Measurements from ENCODE around the gene NDUFS6.

Gene NDUFS6

DNA sequence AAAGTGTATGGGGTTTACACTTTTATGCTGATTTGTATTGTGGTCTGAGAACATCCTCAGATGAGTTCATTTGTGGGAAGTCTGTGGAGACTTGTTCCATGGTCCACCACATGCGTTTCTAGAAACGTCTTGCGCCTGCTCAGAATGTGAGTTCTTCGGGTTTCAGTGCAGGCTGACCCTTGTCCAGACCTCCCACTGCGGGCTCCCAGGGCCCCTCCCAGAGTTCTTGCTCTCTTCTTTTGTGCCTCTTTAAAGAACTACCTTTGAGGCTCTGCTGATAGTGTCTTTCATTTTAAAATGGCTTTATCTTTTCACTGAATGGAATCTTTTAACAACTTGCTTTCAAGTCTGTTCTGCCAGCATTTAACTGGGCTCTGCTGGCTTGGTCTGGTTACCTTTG is 17.6 kb downstream of the NDUFS6 start:
- DNase-seq: no peak

DNA sequence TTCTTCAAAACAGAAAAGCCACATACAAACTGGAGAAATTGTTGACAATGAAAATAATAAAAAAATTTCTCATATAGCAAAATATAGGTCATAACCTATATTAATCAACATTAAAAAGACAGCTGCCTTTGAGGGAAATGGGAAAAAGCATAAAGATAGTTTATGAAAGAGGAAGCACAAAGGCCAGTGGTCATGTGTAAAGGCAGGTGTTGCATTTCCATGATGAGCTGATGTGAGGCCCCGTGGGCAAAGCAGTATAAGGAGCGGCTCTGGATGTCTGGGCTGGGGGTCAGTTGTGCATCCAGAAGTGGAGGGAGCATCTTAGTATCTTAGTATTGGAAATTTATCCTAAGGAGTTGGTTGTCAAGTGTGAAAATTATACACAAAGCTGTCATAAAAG is 18.3 kb downstream of the NDUFS6 start:
- no peak for DNase-seq

DNA sequence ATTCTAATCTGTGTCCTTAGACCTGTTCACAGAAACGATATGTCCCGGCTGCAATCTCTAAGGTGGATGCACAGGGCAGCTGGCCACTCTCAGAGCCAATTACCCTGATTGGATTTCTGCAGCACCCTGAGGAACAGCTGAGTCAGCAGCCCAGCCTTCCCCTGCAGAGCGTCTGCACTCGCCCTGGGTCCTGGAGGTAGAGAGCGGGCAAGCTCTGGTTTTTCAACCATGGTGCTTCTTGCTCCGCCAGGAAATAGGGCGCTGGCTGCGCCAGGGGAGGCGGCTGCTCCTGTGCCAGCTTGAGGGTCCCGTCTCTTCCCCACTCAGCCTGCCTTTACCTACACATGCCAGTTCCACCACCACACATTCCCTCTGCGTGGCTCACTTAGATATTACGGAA is 19.2 kb downstream of the NDUFS6 start:
- no peak for DNase-seq

DNA sequence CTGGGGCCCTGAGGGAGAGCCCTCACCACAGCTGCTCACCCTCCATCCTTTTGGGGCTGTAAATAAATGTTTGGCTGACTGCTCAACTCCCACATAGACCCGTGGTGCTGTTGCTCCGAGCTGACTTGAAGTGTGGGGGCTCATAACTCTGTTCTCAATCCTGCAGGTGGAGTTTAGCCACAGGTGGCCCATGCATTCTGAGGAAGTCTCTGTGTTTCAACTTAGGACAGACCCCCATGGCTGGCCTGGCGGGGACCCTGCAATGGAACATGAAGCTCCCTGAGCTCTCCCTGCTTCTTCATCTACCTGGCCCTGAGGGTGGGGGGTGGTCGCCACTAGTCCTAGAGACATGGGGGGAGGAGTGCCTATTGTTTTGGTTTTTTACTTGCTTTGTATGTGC is 19.7 kb downstream of the NDUFS6 start:
- DNase-seq: no peak

DNA sequence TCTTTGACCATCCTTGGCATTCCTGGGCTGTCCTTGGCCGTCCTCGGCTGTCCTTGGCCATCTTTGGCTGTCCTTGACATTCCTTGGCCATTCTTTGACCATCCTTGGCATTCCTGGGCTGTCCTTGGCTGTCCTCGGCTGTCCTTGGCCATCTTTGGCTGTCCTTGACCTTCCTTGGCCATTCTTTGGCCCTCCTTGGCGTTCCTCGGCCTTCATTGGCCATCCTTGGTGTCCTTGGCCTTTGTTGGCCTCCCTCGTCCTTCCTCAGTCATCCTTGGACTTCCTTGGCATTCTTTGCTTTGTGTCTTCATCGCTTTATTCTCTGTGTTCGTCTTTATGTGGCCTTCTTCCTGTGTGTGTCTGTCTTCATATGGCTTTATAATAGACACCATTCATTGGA is 20.7 kb downstream of the NDUFS6 start:
- no peak for DNase-seq

DNA sequence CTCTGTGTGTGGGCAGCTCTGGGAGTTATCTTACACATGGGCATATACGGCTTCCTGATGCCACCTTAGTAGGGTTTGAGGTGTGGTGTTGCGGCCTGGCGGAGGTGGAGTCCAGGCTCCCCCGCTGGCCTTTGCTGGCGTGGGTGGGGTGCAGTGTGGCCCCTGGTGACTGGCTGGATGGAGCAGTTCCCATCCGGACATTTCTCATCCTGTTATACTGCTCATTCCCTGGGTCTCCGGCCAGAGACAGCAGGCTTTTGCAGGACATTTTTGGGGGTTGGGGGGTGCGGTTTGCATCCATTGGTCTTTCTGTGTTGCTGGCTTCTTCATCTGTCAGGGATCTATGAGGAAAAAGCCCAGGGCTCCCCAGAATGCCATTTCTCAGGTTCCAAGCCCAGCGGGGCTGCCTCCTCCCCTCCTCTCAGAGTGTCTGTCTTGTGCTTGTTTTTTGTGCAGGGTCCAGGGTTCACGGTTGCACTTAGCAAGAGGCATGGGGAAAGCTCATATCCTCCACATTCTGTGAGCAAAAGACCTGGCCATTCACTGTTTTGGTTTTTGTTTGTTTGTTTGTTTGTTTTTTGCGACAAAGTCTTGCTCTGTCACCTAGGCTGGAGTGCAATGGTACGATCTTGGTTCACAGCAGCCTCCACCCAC is 22.3 kb downstream of the NDUFS6 start:
- DNase-seq: no peak

DNA sequence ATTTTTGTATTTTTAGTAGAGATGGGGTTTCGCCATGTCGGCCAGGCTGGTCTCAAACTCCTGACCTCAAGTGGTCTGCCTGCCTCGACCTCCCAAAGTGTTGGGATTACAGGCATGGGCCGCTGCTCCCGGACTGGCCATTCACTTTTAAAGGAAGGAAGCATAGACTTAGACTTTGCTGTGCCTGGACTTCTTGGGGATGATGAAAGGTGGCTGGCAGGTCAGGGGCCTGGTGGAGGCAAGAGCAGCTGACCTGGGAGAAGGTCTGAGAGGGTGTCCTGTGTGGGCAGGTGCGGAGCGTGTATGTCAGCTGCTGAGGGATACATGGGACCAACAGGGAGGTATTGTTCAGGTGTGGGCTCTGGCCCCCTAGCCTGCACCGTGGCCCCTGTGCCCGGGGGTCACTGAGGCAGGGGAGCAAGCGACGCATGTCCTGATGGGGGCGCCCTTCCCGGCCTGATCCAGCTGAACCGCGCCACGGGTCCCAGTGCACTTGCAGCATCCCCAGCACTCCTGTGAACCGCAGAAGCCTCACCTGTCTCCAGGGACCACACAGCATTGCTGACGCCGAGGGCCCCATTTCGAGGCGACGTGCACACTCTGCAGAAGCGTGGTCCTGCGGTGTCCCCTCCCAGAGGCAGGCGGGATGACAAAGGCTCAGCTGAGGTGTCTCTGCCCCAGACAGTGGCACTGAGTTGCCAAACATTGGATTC is 23.1 kb downstream of the NDUFS6 start:
- DNase-seq: no peak

DNA sequence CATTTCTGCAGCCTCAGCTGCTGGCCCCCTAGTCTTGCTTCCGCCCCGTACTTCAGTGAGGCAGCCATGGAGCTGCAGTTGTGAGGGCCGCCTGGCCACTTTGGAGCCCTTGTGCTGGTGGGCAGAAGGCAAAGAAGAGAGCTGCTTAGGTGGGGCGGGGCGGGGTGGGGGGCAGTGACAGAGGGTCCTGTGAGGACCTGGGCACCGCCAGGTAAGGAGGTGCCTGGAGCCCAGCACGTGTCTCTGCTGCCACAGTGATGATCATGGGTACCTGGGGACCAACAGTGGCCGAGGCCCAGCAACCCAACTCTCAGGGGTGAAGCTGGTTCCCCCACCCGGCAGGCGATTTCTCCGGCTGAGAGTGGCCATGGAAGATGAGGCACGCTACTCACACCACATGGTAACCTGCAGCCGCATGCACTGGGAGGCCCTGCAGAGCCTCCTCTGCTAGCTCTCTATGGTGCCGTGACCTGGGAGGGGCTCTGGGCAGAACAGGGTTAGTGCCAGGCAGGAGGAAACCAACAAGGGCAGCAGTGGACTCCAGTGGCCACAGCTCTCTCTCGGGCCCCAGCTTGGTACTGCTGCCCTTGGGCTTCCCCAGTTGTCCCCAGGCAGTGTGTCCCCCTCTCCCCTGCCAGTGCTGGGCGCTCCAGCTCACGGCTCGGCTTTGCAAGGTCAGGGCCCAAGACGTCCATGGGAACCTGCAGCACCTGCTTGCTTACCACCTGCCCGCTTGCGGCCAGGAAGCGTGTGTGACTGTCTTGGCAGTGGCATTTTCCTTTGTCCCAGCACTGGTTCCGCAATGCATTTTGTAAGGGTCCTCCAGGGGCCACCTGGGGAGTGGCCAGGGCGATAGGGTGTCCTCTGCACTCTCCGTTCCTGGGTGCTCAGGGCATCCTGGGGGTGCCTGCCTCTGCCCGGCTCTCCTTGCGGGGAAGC is 24.0 kb downstream of the NDUFS6 start:
- DNase-seq: no peak

DNA sequence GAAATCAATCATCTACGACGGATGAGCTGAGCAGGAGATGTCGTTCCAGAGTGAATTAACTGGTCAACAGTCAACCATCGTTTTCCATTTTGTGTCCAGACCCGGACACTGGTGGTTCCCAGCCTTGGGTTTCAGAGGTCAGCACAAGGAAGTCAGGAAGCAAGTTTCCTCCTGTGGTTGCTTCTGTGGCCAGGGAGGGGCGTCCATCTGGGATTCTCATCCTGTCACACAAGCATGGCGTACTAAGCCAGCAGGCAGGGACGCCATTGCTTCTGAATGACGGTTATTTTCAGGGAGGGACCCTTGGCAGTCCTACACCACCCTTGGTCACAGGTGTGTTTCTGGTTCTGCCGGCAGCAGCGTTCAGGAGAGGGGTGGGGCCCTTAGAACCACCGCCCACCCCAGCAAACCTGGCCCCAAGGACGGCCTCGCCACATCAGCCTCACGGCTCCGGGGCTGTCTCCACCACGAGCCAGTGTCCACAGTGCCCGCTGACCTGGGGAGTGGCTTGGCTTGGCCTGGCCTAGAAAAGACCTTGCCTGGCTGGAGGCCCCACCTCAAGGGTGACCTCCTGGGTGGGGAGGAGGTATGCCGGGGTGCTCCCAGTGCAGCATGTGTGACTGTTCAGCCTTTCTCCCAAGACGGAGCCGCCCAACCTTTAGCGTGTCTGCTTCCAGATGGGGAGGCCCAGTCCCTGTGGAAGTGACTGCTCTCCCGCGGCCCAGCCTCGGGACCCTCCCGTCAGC is 25.2 kb downstream of the NDUFS6 start:
- DNase-seq: no peak

DNA sequence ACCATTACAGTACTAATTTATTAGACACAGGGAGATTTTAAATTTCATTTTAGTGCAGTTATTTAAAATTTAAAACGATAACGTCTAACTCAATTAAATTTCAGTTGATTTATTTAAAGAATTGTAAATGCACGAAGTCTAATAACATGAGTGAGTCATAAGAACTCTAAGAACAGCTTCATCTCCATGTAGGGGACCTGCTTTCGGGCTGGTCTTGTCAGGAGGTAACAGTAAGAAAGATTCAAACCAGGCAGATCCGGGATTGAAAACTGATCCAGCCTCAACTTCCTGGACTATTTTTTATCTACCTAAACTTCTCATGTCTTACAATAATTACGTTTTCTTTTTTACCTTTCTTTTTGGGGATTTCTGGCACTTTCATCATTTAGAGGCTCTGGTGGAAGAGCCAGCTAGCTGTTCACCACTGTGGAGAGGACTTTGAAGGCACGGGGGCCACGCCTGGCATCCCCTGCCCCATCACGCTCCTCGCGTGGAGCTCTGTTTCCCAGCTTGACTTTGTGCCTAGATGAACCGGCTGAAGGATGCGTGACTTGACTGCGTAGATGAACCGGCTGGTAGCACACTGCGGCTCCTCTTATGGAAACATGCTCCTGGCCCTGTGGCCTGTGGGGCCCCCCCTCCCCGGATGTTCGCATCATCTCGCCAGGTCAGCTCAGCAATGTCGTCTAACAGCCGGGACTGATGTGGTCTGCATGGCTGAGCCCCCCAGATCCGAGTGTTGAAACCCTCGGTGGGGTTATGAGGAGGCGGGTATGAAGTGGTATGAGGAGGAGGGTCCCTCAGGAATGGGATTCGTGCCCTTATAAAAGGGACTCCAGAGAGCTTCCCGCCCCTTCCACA is 26.0 kb downstream of the NDUFS6 start:
- no peak for DNase-seq

DNA sequence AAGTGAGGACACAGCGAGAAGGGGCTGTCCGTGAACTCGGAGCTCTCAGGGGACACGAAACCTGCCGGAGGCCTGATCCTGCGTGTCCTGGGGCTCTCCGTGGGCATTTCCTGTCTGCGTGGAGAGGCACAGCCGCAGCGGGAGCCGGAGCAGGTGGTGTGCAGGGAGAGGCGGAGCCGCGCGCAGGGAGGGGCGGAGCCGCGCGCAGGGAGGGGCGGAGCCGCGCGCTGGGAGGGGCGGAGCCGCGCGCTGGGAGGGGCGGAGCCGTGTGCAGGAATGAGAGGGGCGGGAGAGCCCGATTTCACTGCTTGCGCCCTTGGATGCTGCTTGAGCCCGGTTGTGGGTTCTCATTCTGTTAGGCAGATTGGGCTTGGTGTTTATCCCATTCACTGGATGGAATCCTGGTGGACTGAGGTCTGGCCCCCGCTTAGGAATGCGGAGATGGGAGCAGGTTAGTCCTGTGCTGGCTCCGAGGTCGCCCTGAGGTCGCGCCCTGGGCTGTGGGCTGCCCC is 26.7 kb downstream of the NDUFS6 start:
- DNase-seq: peak; percentile 20

DNA sequence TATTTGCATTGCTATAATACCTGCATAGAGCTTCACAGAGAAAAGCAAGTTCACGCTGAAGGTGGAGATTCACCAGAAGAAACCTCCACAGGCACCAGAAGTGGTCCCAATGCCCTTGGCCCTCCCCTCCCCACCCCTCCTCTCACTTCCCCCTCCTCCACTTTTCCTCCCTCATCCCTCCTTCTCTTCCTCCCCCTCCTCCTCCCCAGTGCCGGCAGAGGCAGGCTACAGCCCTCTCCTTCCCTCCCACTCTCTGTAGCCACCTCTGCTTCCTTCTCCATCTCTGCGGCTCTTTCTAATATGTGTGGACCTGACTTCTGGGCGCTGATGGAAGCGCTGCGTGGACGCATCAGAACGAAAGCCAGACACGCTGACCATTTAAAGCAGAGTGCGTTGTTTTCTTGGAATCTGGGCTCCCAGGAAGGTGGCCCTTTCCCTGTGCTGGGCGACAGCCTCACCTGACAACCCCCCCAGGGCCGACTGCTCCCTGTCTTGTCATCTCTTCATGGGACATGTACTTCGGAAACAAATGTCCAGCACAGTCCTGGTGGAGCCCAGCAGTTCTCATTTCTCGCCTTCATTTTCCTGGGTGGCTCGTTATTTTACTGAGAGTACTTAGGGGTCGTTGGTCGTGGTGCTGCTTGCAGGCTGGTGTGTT is 29.5 kb downstream of the NDUFS6 start:
- DNase-seq: no peak

DNA sequence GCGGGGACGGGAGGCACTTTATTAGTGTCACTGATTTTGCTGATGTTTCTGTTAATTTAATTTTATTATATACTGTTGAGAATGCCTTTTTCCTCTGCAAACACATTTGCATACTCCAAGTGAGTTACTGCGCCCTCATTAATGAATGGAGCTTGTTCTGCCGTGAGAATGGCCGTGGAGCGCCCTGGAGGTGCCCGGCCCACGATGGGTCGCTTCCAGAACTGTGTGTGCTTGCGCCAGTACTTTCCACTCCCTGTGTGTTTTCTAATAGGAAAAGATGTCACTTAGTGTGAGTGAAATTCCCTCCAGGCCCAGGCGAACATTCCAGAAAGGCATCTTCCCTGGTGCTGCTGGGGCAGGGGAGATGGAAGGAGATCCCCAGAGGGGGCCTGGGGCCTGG is 30.1 kb downstream of the NDUFS6 start:
- no peak for DNase-seq

DNA sequence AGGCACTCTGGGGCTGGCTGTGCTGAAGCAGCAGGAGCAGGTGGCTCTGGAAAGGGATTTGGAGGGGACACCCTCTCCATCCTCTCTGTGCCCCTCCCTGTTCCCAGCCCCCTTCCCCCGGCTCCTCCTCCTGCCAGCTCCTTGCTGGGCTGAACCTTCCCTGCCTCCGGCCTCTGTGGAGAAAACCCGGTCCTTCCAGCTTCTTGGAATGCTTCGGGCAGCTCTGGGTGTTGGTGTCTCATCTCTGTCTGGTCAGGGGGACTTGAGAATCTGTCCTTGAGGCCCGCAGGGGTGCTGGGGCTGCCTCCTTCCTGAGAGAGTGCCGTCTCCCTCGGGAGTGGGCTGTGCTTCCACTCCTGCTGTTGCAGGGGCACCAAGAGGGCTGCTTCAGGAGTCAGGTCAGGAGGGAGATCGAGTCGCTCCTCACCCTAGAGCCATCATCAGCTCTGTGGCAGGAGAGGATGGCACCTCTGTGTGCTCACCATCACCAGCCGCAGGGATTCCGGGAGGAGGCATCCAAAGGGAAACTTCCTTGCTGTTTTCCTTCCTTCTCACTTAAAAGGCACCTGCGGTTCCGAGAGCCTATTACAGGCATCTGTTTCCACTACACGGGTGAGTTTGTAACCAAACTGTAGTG is 30.6 kb downstream of the NDUFS6 start:
- no peak for DNase-seq

DNA sequence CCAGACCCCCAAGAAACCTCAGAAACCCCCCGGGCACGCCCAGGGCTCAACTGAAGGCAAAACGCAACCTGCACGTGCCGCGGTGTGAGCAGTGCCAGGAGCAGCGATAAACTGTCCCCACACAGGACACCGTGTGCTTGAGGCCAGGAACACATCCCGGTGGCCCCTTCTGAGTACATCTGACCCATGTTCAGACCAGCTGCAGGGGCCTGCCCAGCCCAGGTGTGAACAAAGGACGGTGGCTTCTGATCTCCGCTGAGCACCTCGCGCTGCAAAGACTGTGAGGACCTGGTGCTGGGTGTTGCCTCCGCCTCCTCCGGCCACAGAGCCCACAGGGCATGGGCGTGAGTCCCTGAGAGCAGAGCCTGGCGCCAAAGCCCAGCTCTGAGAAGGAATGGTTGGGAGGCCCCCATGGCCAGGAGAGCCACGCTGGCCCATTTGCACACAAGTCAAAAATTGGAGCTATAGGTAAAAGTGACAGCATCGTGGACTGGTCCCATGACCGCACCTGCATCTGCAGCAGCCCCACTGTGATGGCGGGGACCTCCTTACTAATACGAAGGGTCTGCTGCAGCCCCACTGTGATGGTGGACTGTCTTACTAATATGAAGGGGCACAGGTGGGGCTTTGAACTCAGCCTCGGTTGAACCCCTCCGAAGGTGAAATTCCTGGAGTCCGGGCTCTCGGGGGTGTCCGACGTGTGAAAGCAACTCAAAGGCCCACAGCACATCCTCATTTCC is 31.5 kb downstream of the NDUFS6 start:
- no peak for DNase-seq

DNA sequence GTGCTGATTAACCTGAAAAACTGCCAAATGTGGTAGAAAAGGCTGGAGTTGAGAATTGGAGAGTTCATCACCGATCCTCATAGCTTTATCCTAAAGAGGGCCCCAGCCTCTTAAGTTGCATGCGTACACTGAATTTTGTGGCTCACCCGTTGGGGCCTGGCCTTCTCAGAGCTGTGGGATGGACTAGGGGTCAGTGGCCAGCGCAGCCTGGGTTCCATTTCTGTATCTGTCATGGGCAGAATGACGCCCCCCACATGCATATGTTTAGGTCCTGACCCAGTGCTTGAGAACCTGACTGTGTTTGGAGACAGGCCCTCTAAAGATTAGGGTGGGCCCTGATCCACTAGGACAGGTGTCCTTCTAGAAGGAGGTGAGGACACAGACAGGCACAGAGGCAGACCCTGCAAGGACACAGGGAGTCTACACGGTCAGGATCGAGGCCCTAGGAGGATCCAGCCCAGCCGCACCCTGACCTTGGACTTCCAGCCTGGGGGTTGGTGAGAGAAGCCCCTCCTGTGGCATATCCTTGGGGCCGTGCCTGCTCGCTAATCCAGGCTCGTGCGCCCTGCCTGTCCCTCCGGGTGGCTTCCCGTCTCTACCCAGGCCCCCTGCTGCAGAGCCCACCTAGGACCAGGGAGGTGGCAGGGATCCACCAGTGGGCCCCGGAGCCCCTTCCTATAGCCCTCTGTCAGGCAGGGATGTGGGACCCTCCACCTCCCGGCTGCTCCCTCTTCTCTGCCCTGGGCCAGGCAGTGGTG is 32.2 kb downstream of the NDUFS6 start:
- no peak for DNase-seq

DNA sequence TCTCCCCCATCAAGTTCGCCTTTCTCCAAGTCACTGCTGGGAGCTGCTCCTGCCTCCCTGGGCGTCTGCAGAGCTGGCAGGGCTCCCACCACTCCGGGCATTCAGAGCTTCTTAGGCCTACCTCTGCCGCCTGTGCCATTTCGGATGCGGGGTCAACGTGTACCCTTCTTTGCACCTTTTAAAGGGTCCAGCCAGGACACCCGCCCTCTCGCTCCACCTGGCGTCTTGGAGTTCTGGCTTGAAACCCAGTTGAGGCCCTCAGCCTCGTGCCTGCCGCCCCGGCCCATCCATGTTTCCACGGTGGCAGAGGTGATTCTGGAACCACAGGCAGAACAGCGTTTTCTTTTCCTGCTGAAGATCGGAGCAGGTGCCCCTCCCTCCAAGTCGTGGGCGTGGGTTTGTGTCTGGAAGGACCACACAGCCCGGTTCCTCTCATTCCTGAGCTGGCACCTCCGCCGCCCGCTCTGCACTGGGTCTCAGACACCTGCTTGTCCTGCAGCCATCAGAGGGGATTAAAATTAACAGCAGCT is 32.9 kb downstream of the NDUFS6 start:
- no peak for DNase-seq

DNA sequence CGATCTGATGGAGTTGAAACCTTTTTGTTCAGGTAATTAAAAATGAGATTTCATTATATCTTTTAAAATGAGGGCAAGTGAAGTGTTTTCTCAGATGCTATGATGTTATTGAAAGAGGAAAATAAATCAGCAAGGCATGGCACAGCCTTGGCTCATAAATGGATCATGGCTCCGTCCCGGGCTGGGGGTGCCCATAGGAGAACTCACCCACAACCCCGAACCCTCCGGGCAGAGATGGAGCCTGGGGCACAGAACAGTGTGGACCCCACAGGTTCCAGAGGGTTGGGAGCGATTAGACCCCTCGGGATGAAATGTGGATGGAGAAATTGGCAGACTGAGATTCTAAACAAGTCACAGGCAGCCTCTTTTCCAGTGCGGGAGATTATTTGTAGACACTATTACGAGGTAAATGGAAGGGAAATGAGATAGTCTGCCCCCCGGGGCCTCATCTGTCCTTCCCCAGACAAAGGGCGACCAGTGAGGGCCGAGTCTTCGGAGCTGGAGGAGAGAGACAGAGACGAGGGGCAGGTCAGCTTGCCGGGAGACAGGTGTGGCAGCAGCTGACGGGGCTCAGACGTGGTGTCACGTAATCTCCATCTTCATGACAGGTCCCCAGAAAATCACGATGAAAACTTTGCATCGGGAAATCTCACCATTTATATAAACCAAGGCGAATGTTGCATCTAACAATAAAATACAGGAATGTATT is 33.7 kb downstream of the NDUFS6 start:
- no peak for DNase-seq
